Naive thymus-derived CD4-positive, alpha-beta T cell (primary cell): ENCODE measurements around the gene PRKAG2. TPM values are rescaled to one million over a fixed set of nuclear protein-coding genes. Genes with fewer than 3 reads are reported as not detected.

Source experiments
- ATAC-seq: fragments of 150-1000 bp; cut with Tn5 transposase; 2 replicates; pipeline ENCODE4 v1.10.0; 2021; ENCODE audit warnings: mild to moderate bottlenecking, moderate library complexity
- CTCF ChIA-PET: fragments of 350-600 bp; sonication (Branson Sonifier 250); formaldehyde crosslinking; loops from one replicate; lab custom pipeline; 2021; ENCODE audit warnings: antibody characterized with exemption; lab: Charles Lee
- POLR2A ChIA-PET: fragments of 350-600 bp; sonication (Branson Sonifier 250); formaldehyde crosslinking; loops from one replicate; lab custom pipeline; 2021; ENCODE audit warnings: antibody characterized with exemption, inconsistent platforms; lab: Charles Lee
- DNase-seq, 9 donors: peaks; one replicate each; pipeline versions ENCODE4 v3.0.0 to v3.0.0-alpha.2; 2020 to 2022; ENCODE audit warnings: mixed read lengths in 1 of 9
- H3K27ac ChIP-seq: one replicate; pipeline ENCODE4 v1.7.0; 2013; ENCODE audit warnings: mild to moderate bottlenecking, low read depth, low read length, moderate library complexity
- H3K27me3 ChIP-seq, 2 donors: one replicate each; pipeline ENCODE4 v1.7.0; 2013; ENCODE audit warnings: low read length in 2 of 2, mild to moderate bottlenecking in 2 of 2, moderate library complexity in 2 of 2; ENCODE audit not compliant: control insufficient read depth in 2 of 2, insufficient read depth in 2 of 2
- H3K36me3 ChIP-seq, 3 experiments: 1 replicate in 2 of 3; 2 replicates in 1 of 3; pipeline ENCODE4 v1.7.0; 2013; ENCODE audit warnings: low read length in 3 of 3, mild to moderate bottlenecking in 3 of 3, moderate library complexity in 1 of 3; ENCODE audit not compliant: insufficient read depth in 3 of 3, control insufficient read depth in 2 of 3
- H3K4me1 ChIP-seq, 2 donors: one replicate each; pipeline ENCODE4 v1.7.0; 2013; ENCODE audit warnings: low read length in 2 of 2, mild to moderate bottlenecking in 2 of 2, moderate library complexity in 1 of 2; ENCODE audit not compliant: control insufficient read depth in 2 of 2, insufficient read depth in 2 of 2
- H3K4me3 ChIP-seq: 2 replicates; pipeline ENCODE4 v1.7.0; 2013; ENCODE audit warnings: mild to moderate bottlenecking, low read length
- H3K9me3 ChIP-seq, 3 experiments: 1 replicate in 2 of 3; 2 replicates in 1 of 3; pipeline ENCODE4 v1.7.0; 2013; ENCODE audit warnings: low read length in 3 of 3; ENCODE audit not compliant: control insufficient read depth in 2 of 3
- H3K27ac Mint-ChIP-seq, 9 donors: one replicate each; pipeline ENCODE4 v1.8.0; 2020 to 2022; ENCODE audit warnings: mixed read lengths in 9 of 9, mild to moderate bottlenecking in 8 of 9, moderate library complexity in 5 of 9, inconsistent platforms in 2 of 9
- H3K27me3 Mint-ChIP-seq, 5 donors: one replicate each; pipeline ENCODE4 v1.8.0; 2021 to 2022; ENCODE audit warnings: mixed read lengths in 5 of 5, mild to moderate bottlenecking in 1 of 5
- H3K36me3 Mint-ChIP-seq, 5 donors: one replicate each; pipeline ENCODE4 v1.8.0; 2020 to 2022; ENCODE audit warnings: mixed read lengths in 5 of 5, mild to moderate bottlenecking in 3 of 5, inconsistent platforms in 1 of 5
- H3K4me1 Mint-ChIP-seq, 7 donors: one replicate each; pipeline ENCODE4 v1.8.0; 2020 to 2022; ENCODE audit warnings: mixed read lengths in 7 of 7, mild to moderate bottlenecking in 3 of 7, inconsistent platforms in 1 of 7
- H3K4me3 Mint-ChIP-seq, 10 donors: one replicate each; pipeline ENCODE4 v1.8.0; 2020 to 2022; ENCODE audit warnings: mild to moderate bottlenecking in 10 of 10, mixed read lengths in 10 of 10, moderate library complexity in 6 of 10, inconsistent platforms in 2 of 10
- H3K9me3 Mint-ChIP-seq, 11 donors: one replicate each; pipeline ENCODE4 v1.8.0; 2020 to 2022; ENCODE audit warnings: mixed read lengths in 11 of 11, mild to moderate bottlenecking in 4 of 11, inconsistent platforms in 1 of 11, moderate library complexity in 1 of 11
- intact Hi-C, 2 donors: fragments of 100-400 bp; cut with micrococcal nuclease; formaldehyde crosslinking; loops; one replicate each; pipeline ENCODE4 v1.15.1; 2023
- polyA plus RNA-seq, 2 donors: library from polyadenylated mRNA; unstranded; fragments of 300-500 nt; fragmentation: Illumina TruSeq; gene quantifications; one replicate each; pipeline ENCODE4 v1.2.3, GENCODE V29; 2021
- total RNA-seq, 6 experiments: library from RNA in 5 of 6; stranded (reverse) in 5 of 6; gene quantifications; 1 replicate in 5 of 6; 2 replicates in 1 of 6; pipeline ENCODE4 v1.2.3 and lab custom pipeline; 2021 to 2026

PRKAG2 gene
- total and polyA plus RNA-seq, 7 experiments from 2014 or later, result 15.0 to 74.4 (median 55.7) TPM

- Mint-ChIP-seq H3K36me3 (peaks cover 0 to 14% (median 2%) of the 10 kb centered on the region in 5 donors), H3K4me1 (peaks cover 17 to 54% (median 29%) of the 10 kb centered on the region in 7 donors), H3K9me3 (no peaks in the 10 kb centered on the region), H3K27ac (peak overlapping the region in 1 of 9 donors; percentile 39), H3K27me3 (no peaks in the 10 kb centered on the region), H3K4me3 (peak overlapping the region in 2 of 10 donors; percentile 21 to 26)
- CTCF ChIA-PET, result no interaction called here
- H3K27me3 ChIP-seq, result no peaks in the 10 kb centered on the region
- ATAC-seq (no peak), DNase-seq (peak in 3 of 9 donors; percentile 14 to 38 (median 18))
- no peak overlapping the region for H3K4me3 ChIP-seq
- no peaks in the 10 kb centered on the region for H3K9me3 ChIP-seq
- no peak overlapping the region for H3K27ac ChIP-seq
- H3K4me1 ChIP-seq, result peaks cover 10 to 17% of the 10 kb centered on the region in 2 donors
- peaks cover 0 to 4% (median 0%) of the 10 kb centered on the region in 3 experiments for H3K36me3 ChIP-seq
- intact Hi-C loops, result no loop called here
- POLR2A ChIA-PET, result no interaction called here
Measured at GRCh38 chr7:151834271-151835035, 42.5 kb downstream of the PRKAG2 start.

- Mint-ChIP-seq H3K9me3 (no peaks in the 10 kb centered on the region), H3K4me3 (no peak overlapping the region), H3K27ac (no peak overlapping the region), H3K27me3 (no peaks in the 10 kb centered on the region), H3K4me1 (peaks cover 11 to 54% (median 31%) of the 10 kb centered on the region in 7 donors), H3K36me3 (peaks cover 0 to 15% (median 5%) of the 10 kb centered on the region in 5 donors)
- intact Hi-C loops, result loop anchor here in 1 of 2 donors (2.0 kb wide), 1 partner anchor 71 kb away; no protein-coding TSS in a partner anchor
- DNase-seq, result no peak
- no peaks in the 10 kb centered on the region for H3K9me3 ChIP-seq
- POLR2A ChIA-PET, result no interaction called here
- H3K36me3 ChIP-seq, result peaks cover 0 to 4% (median 0%) of the 10 kb centered on the region in 3 experiments
- no peak overlapping the region for H3K27ac ChIP-seq
- no peaks in the 10 kb centered on the region for H3K27me3 ChIP-seq
- no peak overlapping the region for H3K4me3 ChIP-seq
- H3K4me1 ChIP-seq, result peaks cover 4 to 9% of the 10 kb centered on the region in 2 donors
- CTCF ChIA-PET, result no interaction called here
- ATAC-seq, result no peak
Measured at GRCh38 chr7:151833691-151834090, 43.2 kb downstream of the PRKAG2 start.

GRCh38 chr7:151833213-151833651 is 43.7 kb downstream of the PRKAG2 start:
- H3K4me3 Mint-ChIP-seq, result peak overlapping the region in 1 of 10 donors; percentile 19
- no peaks in the 10 kb centered on the region for H3K9me3 ChIP-seq
- H3K36me3 ChIP-seq, result peaks cover 0 to 4% (median 0%) of the 10 kb centered on the region in 3 experiments
- no peaks in the 10 kb centered on the region for H3K27me3 ChIP-seq
- peaks cover 4 to 6% of the 10 kb centered on the region in 2 donors for H3K4me1 ChIP-seq
- H3K4me1 Mint-ChIP-seq, result peaks cover 10 to 52% (median 29%) of the 10 kb centered on the region in 7 donors
- CTCF ChIA-PET, result no interaction called here
- intact Hi-C loops, result loop anchor here in 1 of 2 donors (2.0 kb wide), 1 partner anchor 72 kb away; no protein-coding TSS in a partner anchor
- POLR2A ChIA-PET, result interaction anchor here (0.5 kb wide), 1 partner anchor 617 kb away, joined by 3 read pairs; no protein-coding TSS in a partner anchor
- H3K27ac Mint-ChIP-seq, result peak overlapping the region in 1 of 9 donors; percentile 59
- H3K4me3 ChIP-seq, result no peak overlapping the region
- no peaks in the 10 kb centered on the region for H3K9me3 Mint-ChIP-seq
- H3K27me3 Mint-ChIP-seq, result no peaks in the 10 kb centered on the region
- DNase-seq, result no peak
- ATAC-seq, result peak; percentile 13
- no peak overlapping the region for H3K27ac ChIP-seq
- peaks cover 0 to 15% (median 5%) of the 10 kb centered on the region in 5 donors for H3K36me3 Mint-ChIP-seq

DNA sequence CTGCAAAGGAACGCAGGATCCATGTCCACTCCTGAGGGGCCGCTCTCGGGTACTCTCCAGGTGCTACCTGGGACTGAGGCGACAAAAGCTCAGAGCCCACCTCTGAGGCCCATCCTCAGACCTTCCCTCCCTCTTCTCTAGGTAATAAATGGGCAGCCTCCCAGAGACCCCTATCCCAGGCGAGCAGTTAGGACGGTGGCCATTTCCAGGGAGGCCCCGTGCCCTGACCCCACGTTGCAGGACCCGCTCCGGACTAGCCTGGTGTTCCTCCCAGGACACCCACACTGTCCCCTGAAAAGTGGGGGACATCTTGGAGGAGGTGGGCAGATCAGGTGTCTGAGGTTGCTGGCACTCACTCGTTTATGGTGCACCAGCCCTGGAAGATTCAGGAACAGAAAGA is 44.3 kb downstream of the PRKAG2 start:
- H3K36me3 Mint-ChIP-seq, result peaks cover 0 to 17% (median 7%) of the 10 kb centered on the region in 5 donors
- DNase-seq (no peak), ATAC-seq (no peak)
- Histone ChIP-seq H3K27ac (no peak overlapping the region), H3K9me3 (no peaks in the 10 kb centered on the region), H3K27me3 (no peaks in the 10 kb centered on the region), H3K4me1 (peaks cover 4 to 6% of the 10 kb centered on the region in 2 donors), H3K4me3 (no peak overlapping the region), H3K36me3 (peaks cover 0 to 4% (median 0%) of the 10 kb centered on the region in 3 experiments)
- no peaks in the 10 kb centered on the region for H3K27me3 Mint-ChIP-seq
- H3K27ac Mint-ChIP-seq, result no peak overlapping the region
- H3K9me3 Mint-ChIP-seq, result peaks cover 0 to under 1% (median 0%) of the 10 kb centered on the region in 11 donors
- ChIA-PET POLR2A (interaction anchor here (0.5 kb wide), 1 partner anchor 617 kb away, joined by 3 read pairs; no protein-coding TSS in a partner anchor), CTCF (no interaction called here)
- intact Hi-C loops, result loop anchor here in 1 of 2 donors (2.0 kb wide), 1 partner anchor 72 kb away; no protein-coding TSS in a partner anchor
- H3K4me1 Mint-ChIP-seq, result peaks cover 6 to 53% (median 30%) of the 10 kb centered on the region in 7 donors
- peak overlapping the region in 1 of 10 donors; percentile 19 for H3K4me3 Mint-ChIP-seq

DNA sequence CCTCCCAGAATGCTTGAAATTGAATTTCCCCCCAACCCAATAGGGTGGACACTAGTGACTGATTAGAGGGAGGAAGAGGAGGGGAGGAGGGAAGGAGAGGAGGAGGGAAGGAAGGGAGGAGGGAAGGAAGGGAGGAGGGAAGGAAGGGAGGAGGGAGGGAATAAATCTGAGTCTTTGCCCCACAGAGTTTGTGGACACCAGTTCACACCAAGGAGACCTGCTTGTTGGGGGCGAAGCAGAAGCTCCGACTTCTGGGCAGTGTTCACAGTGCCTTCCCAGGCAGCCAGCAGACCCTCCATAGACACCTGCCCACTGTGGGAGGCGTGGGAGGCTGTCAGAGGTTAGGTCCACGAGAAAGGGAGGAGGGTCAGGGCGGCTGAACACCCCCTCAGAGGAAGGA is 44.8 kb downstream of the PRKAG2 start:
- ChIA-PET POLR2A (no interaction called here), CTCF (no interaction called here)
- intact Hi-C loops, result loop anchor here in 1 of 2 donors (2.0 kb wide), 1 partner anchor 73 kb away; no protein-coding TSS in a partner anchor
- Mint-ChIP-seq H3K36me3 (peaks cover 0 to 18% (median 8%) of the 10 kb centered on the region in 5 donors), H3K27ac (no peak overlapping the region), H3K4me3 (no peak overlapping the region), H3K27me3 (no peaks in the 10 kb centered on the region), H3K9me3 (peaks cover 0 to 1% (median 0%) of the 10 kb centered on the region in 11 donors), H3K4me1 (peaks cover 6 to 52% (median 33%) of the 10 kb centered on the region in 7 donors)
- DNase-seq, result no peak
- no peak for ATAC-seq
- Histone ChIP-seq H3K27me3 (no peaks in the 10 kb centered on the region), H3K4me3 (no peak overlapping the region), H3K9me3 (no peaks in the 10 kb centered on the region), H3K27ac (no peak overlapping the region), H3K36me3 (peaks cover 0 to 4% (median 0%) of the 10 kb centered on the region in 3 experiments), H3K4me1 (peaks cover 4 to 6% of the 10 kb centered on the region in 2 donors)

DNA sequence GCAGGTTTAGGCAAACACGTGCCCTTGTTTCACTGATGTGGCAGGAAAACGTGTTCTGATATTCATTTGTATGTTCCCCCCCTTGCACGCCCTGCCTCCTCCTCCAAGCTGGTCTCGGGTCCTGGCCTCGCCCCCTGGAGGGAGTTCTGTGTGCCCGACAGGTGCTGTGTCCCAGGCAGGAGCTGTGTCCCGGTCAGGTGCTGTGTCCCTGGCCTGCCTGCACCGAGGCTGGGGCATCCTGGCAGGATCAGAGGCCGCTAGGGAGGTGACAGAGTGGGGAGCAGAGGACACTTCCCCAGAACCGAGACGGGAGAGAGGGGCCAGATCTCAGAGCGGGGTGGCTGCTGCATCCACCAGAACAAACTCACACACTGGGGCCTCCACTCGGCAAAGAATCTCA is 45.3 kb downstream of the PRKAG2 start:
- no peak overlapping the region for H3K27ac Mint-ChIP-seq
- CTCF ChIA-PET, result no interaction called here

More for the DNA sequence above, 45.3 kb downstream of the PRKAG2 start:
- Mint-ChIP-seq H3K9me3 (peaks cover 0 to 1% (median 0%) of the 10 kb centered on the region in 11 donors), H3K4me1 (peaks cover 6 to 52% (median 35%) of the 10 kb centered on the region in 7 donors), H3K27me3 (no peaks in the 10 kb centered on the region), H3K36me3 (peaks cover 0 to 18% (median 8%) of the 10 kb centered on the region in 5 donors), H3K4me3 (no peak overlapping the region)
- Histone ChIP-seq H3K27me3 (no peaks in the 10 kb centered on the region), H3K27ac (no peak overlapping the region), H3K9me3 (no peaks in the 10 kb centered on the region), H3K36me3 (peaks cover 0 to 4% (median 0%) of the 10 kb centered on the region in 3 experiments), H3K4me1 (peaks cover 4 to 6% of the 10 kb centered on the region in 2 donors), H3K4me3 (no peak overlapping the region)
- DNase-seq, result no peak
- intact Hi-C loops, result loop anchor here in 1 of 2 donors (2.0 kb wide), 1 partner anchor 73 kb away; no protein-coding TSS in a partner anchor
- POLR2A ChIA-PET, result no interaction called here
- ATAC-seq, result no peak
